Chondrocyte (in vitro differentiated cells): Measurements from ENCODE around the gene ZNF582. TPM values are rescaled to one million over a fixed set of nuclear protein-coding genes. Genes with fewer than 3 reads are reported as not detected.

Experiments
- DNase-seq: peaks from one replicate; pipeline ENCODE4 v3.0.0; 2021; ENCODE audit warnings: mixed read lengths, low spot score
- H3K27ac Mint-ChIP-seq: one replicate; pipeline ENCODE4 v1.8.0; 2021; ENCODE audit warnings: mild to moderate bottlenecking, moderate library complexity, mixed read lengths; ENCODE audit not compliant: unreplicated experiment
- H3K27me3 Mint-ChIP-seq: 2 replicates; pipeline ENCODE4 v1.8.0; 2021; ENCODE audit warnings: low read depth, mixed read lengths
- H3K36me3 Mint-ChIP-seq: 2 replicates; pipeline ENCODE4 v1.8.0; 2021; ENCODE audit warnings: low read depth, mixed read lengths
- H3K4me1 Mint-ChIP-seq: 2 replicates; pipeline ENCODE4 v1.8.0; 2021; ENCODE audit warnings: low read depth, mild to moderate bottlenecking, mixed read lengths
- H3K4me3 Mint-ChIP-seq: one replicate; pipeline ENCODE4 v1.8.0; 2021; ENCODE audit warnings: mild to moderate bottlenecking, moderate library complexity, mixed read lengths; ENCODE audit not compliant: unreplicated experiment
- H3K9me3 Mint-ChIP-seq: 2 replicates; pipeline ENCODE4 v1.8.0; 2021; ENCODE audit warnings: low read depth, mixed read lengths
- CTCF ChIP-seq: fragments of 200-600 bp; sonication (generic); IDR thresholded peaks from 2 replicates; pipeline ENCODE4 v1.5.0; 2021; ENCODE audit warnings: antibody characterized with exemption, mild to moderate bottlenecking, moderate library complexity
- total RNA-seq: library from RNA; stranded (reverse); gene quantifications from 3 replicates; pipeline ENCODE4 v1.2.1, GENCODE V29; 2021

Gene ZNF582
- total RNA-seq, 1 donor from 2014 or later: 2.3 TPM

GRCh38 chr19:56367829-56368711, 25.3 kb downstream of the ZNF582 start:
- H3K9me3 Mint-ChIP-seq: peaks cover 72% of the 10 kb centered on the region
- H3K4me3 Mint-ChIP-seq: peak overlapping the region; percentile 87
- peak; percentile 26 for TF ChIP-seq CTCF
- peak overlapping the region; percentile 90 for H3K27ac Mint-ChIP-seq
- peaks cover 28% of the 10 kb centered on the region for H3K36me3 Mint-ChIP-seq
- H3K4me1 Mint-ChIP-seq: peaks cover 15% of the 10 kb centered on the region
- DNase-seq: peak; percentile 95
- no peaks in the 10 kb centered on the region for H3K27me3 Mint-ChIP-seq

- Mint-ChIP-seq H3K9me3 (peaks cover 62% of the 10 kb centered on the region), H3K36me3 (peaks cover 25% of the 10 kb centered on the region), H3K4me3 (no peak overlapping the region), H3K27ac (no peak overlapping the region), H3K27me3 (no peaks in the 10 kb centered on the region), H3K4me1 (no peaks in the 10 kb centered on the region)
- no peak for DNase-seq
- TF ChIP-seq CTCF: no peak
Measured at GRCh38 chr19:56360841-56361240, 32.5 kb downstream of the ZNF582 start.

GRCh38 chr19:56356944-56357343, 36.4 kb downstream of the ZNF582 start:
- peaks cover 20% of the 10 kb centered on the region for H3K36me3 Mint-ChIP-seq
- H3K4me1 Mint-ChIP-seq: no peaks in the 10 kb centered on the region
- TF ChIP-seq CTCF: no peak
- no peak overlapping the region for H3K27ac Mint-ChIP-seq
- peaks cover 50% of the 10 kb centered on the region for H3K9me3 Mint-ChIP-seq
- H3K4me3 Mint-ChIP-seq: no peak overlapping the region
- no peaks in the 10 kb centered on the region for H3K27me3 Mint-ChIP-seq
- DNase-seq: no peak

- no peak for TF ChIP-seq CTCF
- peaks cover 46% of the 10 kb centered on the region for H3K9me3 Mint-ChIP-seq
- no peaks in the 10 kb centered on the region for H3K4me1 Mint-ChIP-seq
- peaks cover 14% of the 10 kb centered on the region for H3K36me3 Mint-ChIP-seq
- no peak for DNase-seq
- no peaks in the 10 kb centered on the region for H3K27me3 Mint-ChIP-seq
- H3K27ac Mint-ChIP-seq: no peak overlapping the region
- H3K4me3 Mint-ChIP-seq: no peak overlapping the region
Measured at GRCh38 chr19:56355517-56355916, 37.8 kb downstream of the ZNF582 start.

- no peak for DNase-seq
- peaks cover 4% of the 10 kb centered on the region for H3K36me3 Mint-ChIP-seq
- no peak overlapping the region for H3K4me3 Mint-ChIP-seq
- no peak overlapping the region for H3K27ac Mint-ChIP-seq
- no peaks in the 10 kb centered on the region for H3K27me3 Mint-ChIP-seq
- TF ChIP-seq CTCF: no peak
- peaks cover 33% of the 10 kb centered on the region for H3K9me3 Mint-ChIP-seq
- no peaks in the 10 kb centered on the region for H3K4me1 Mint-ChIP-seq
Measured at GRCh38 chr19:56351208-56351607, 42.1 kb downstream of the ZNF582 start.
